Right atrium auricular region (tissue), 2 donors: ENCODE measurements around the gene FARS2. TPM values are rescaled to one million over a fixed set of nuclear protein-coding genes. Genes with fewer than 3 reads are reported as not detected.

Experiments used
- DNase-seq: peaks from one replicate; pipeline ENCODE4 v3.0.0-alpha.2; 2019; ENCODE audit warnings: low spot score
- H3K27ac ChIP-seq, 2 donors: fragments of 200-600 bp; sonication (generic); 1 replicate in 1 of 2; 2 replicates in 1 of 2; pipeline ENCODE4 v1.5.1; 2016 to 2019
- H3K27me3 ChIP-seq, 2 donors: fragments of 200-600 bp; sonication (generic); one replicate each; pipeline versions ENCODE4 v1.5.1 to v1.6.0; 2017 to 2019
- H3K36me3 ChIP-seq: fragments of 200-600 bp; sonication (generic); one replicate; pipeline ENCODE4 v1.5.1; 2016
- H3K4me1 ChIP-seq, 2 donors: fragments of 200-600 bp; sonication (generic); one replicate each; pipeline versions ENCODE4 v1.5.1 to v1.6.0; 2017 to 2019
- H3K4me3 ChIP-seq, 2 donors: fragments of 200-600 bp; sonication (generic); 1 replicate in 1 of 2; 2 replicates in 1 of 2; pipeline ENCODE4 v1.5.1; 2017 to 2019; ENCODE audit warnings: mild to moderate bottlenecking in 1 of 2, moderate library complexity in 1 of 2
- H3K9me3 ChIP-seq, 2 donors: fragments of 200-600 bp; sonication (generic); one replicate each; pipeline ENCODE4 v1.5.1; 2019
- total RNA-seq, 2 donors: library from RNA; depleted of rRNA; stranded (reverse); fragments of >200 nt; gene quantifications; one replicate each; pipeline ENCODE4 v1.1.0, GENCODE V29; 2016
- TF ChIP-seq, protein P1 (sequence below), 2 donors: fragments of 200-600 bp; sonication (generic); IDR thresholded peaks; one replicate each; pipeline ENCODE4 v1.5.1; 2019; ENCODE audit warnings: antibody characterized with exemption in 2 of 2

The FARS2 gene
- total RNA-seq, 2 donors from 2014 or later: 9.4 to 15.0 TPM

GRCh38 chr6:5772408-5773120, 511.3 kb downstream of the FARS2 start:
- Histone ChIP-seq H3K4me1 (no peaks in the 10 kb centered on the region), H3K4me3 (no peak overlapping the region), H3K9me3 (peaks cover 0 to 10% of the 10 kb centered on the region in 2 donors), H3K27me3 (no peaks in the 10 kb centered on the region), H3K27ac (no peak overlapping the region), H3K36me3 (no peaks in the 10 kb centered on the region)
- no peak for DNase-seq
- TF ChIP-seq, protein P1, sequence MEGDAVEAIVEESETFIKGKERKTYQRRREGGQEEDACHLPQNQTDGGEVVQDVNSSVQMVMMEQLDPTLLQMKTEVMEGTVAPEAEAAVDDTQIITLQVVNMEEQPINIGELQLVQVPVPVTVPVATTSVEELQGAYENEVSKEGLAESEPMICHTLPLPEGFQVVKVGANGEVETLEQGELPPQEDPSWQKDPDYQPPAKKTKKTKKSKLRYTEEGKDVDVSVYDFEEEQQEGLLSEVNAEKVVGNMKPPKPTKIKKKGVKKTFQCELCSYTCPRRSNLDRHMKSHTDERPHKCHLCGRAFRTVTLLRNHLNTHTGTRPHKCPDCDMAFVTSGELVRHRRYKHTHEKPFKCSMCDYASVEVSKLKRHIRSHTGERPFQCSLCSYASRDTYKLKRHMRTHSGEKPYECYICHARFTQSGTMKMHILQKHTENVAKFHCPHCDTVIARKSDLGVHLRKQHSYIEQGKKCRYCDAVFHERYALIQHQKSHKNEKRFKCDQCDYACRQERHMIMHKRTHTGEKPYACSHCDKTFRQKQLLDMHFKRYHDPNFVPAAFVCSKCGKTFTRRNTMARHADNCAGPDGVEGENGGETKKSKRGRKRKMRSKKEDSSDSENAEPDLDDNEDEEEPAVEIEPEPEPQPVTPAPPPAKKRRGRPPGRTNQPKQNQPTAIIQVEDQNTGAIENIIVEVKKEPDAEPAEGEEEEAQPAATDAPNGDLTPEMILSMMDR (IDR thresholded peaks at IDR 0.05): no peak

GRCh38 chr6:5776104-5776503, 514.8 kb downstream of the FARS2 start:
- no peak for DNase-seq
- TF ChIP-seq, protein P1 (IDR thresholded peaks at IDR 0.05): no peak
- H3K4me1 ChIP-seq: no peaks in the 10 kb centered on the region

DNA sequence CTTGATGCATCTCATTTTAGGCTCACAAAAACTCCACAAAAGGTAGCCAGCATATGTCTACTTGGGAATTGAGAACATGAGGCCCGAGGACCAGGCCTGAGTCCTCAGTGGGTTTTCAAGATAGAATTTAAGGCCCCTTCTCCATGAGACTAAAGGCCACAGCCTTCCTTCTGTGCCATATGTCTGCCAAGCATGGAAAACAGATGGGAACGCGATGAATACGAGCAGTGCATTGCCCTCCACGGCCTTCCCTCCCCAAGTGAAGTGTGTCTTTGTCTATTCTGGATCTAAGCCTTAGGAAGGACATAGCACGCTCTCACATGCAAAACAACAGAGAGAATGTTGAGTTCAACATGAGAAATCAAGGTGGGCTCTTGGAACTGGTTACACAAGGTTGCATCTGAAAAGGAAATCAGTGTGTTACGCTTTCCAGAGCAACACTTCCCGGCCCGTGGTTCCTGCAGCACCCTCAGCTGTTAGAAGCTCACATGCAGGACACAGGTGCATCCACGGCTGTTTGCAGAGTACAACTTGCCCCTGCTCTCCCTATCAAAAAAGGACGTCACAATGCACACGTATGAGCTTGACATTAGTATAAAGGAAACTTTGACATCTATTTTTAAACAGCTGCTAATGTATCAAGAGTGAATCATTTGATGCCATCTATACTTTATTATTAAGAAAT, 515.5 kb downstream of the FARS2 start:
- no peaks in the 10 kb centered on the region for H3K27me3 ChIP-seq
- H3K36me3 ChIP-seq: no peaks in the 10 kb centered on the region
- no peak for DNase-seq
- H3K9me3 ChIP-seq: no peaks in the 10 kb centered on the region
- H3K27ac ChIP-seq: no peak overlapping the region
- TF ChIP-seq, protein P1 (IDR thresholded peaks at IDR 0.05): no peak
- H3K4me1 ChIP-seq: no peaks in the 10 kb centered on the region
- no peak overlapping the region for H3K4me3 ChIP-seq

More at GRCh38 chr6:5776104-5776503, 514.8 kb downstream of the FARS2 start:
- Histone ChIP-seq H3K4me3 (no peak overlapping the region), H3K27me3 (no peaks in the 10 kb centered on the region), H3K36me3 (no peaks in the 10 kb centered on the region), H3K27ac (no peak overlapping the region), H3K9me3 (no peaks in the 10 kb centered on the region)

DNA sequence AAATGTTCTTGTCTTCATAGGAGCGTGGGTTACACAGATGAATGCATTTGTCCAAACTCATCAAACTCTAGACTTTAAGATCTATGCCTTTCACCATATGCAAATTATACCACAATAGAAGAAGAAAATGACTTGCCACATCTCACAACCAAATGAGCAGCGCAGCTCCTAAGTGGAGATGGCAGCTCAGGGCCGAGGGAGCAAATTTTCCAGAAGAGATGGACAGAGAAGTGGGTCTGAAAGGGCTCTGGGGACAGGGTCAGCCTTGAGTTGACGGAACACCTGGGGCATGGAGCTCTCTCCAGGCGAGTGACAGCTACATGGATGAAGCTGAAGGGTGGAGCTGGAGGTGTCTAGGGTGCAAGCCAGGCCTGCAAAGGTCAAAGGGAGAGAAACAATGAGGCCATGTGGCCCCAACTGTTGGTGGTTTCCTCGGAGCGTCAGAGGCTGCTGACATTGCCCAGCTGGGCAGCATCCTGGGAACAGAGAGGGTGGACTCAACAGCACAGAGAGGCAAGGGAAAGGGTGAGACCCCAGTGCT, 517.1 kb downstream of the FARS2 start:
- TF ChIP-seq, protein P1 (IDR thresholded peaks at IDR 0.05): no peak
- Histone ChIP-seq H3K27ac (no peak overlapping the region), H3K27me3 (no peaks in the 10 kb centered on the region), H3K4me3 (no peak overlapping the region), H3K36me3 (no peaks in the 10 kb centered on the region), H3K9me3 (no peaks in the 10 kb centered on the region), H3K4me1 (peaks cover 0 to 5% of the 10 kb centered on the region in 2 donors)
- no peak for DNase-seq

DNA sequence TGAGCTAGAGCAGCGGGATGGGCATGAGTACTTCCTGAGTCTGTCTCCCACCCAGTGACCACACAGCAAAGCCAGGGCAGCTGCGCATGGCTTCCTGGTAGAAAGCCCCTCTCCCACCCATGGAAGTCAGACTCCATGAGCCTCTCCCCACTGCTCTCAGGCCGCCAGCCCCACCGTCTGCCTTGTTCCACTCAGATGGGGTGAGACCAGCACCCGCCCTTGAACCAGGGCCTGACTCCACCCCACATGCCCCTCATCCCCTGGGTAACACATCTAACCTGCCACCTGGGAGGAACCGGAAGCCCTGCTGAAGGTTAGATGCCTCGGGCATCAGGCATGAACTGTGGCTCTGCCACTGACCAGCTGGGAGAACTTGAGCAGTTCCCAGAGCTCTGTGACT, 517.6 kb downstream of the FARS2 start:
- no peak for DNase-seq
- no peak overlapping the region for H3K27ac ChIP-seq
- no peaks in the 10 kb centered on the region for H3K36me3 ChIP-seq
- peaks cover 0 to 5% of the 10 kb centered on the region in 2 donors for H3K4me1 ChIP-seq
- H3K4me3 ChIP-seq: no peak overlapping the region
- no peaks in the 10 kb centered on the region for H3K27me3 ChIP-seq
- H3K9me3 ChIP-seq: no peaks in the 10 kb centered on the region
- TF ChIP-seq, protein P1 (IDR thresholded peaks at IDR 0.05): no peak
